ENCODE data around the gene ANO9.

Gene ANO9

GRCh38 chr11:445765-446588, 4.2 kb upstream of the ANO9 start:
- Histone ChIP-seq H2BK120ac (ENCODE audit: low read depth, low read length) (no peak overlapping the region), H3K23ac (ENCODE audit: low read length in 2 of 2) (no peak overlapping the region)

GRCh38 chr11:444396-445144, 2.8 kb upstream of the ANO9 start:
- H4K91ac ChIP-seq (ENCODE audit: low read length): no peak overlapping the region
- H4K8ac ChIP-seq (ENCODE audit: low read length): peak overlapping the region; percentile 67
- peak overlapping the region in 1 of 2 experiments; percentile 56 for H3K4me3 ChIP-seq (ENCODE audit: insufficient read depth in 1 of 2, low read depth in 1 of 2, low read length in 2 of 2)
- H2BK120ac ChIP-seq (ENCODE audit: low read depth, low read length): no peak overlapping the region
- no peak overlapping the region for H2AK5ac ChIP-seq (ENCODE audit: low read length, severe bottlenecking)
- peak overlapping the region; percentile 26 for H3K4me2 ChIP-seq (ENCODE audit: low read length, poor library complexity, severe bottlenecking)
- H3K36me3 ChIP-seq (ENCODE audit: control insufficient read depth in 1 of 2, insufficient read depth in 2 of 2, low read depth in 1 of 2, low read length in 2 of 2): no peaks in the 10 kb centered on the region
- no peaks in the 10 kb centered on the region for H3K9me3 ChIP-seq (ENCODE audit: control insufficient read depth, low read length)
- DNase-seq: peak; percentile 66
- H3K27ac ChIP-seq (ENCODE audit: low read length, poor library complexity, severe bottlenecking): peak overlapping the region; percentile 19
- peak overlapping the region; percentile 75 for H3K9ac ChIP-seq (ENCODE audit: low read length)
- no peak overlapping the region for H3K4ac ChIP-seq (ENCODE audit: low read depth in 1 of 2, low read length in 2 of 2)
- H2BK15ac ChIP-seq (ENCODE audit: low read depth, poor library complexity, severe bottlenecking): no peak overlapping the region
- peak overlapping the region in 1 of 2 experiments; percentile 59 for H3K18ac ChIP-seq (ENCODE audit: low read depth in 1 of 2, low read length in 2 of 2)
- H3K23ac ChIP-seq (ENCODE audit: low read length in 2 of 2): no peak overlapping the region
- no peak overlapping the region for H3K14ac ChIP-seq (ENCODE audit: low read length in 2 of 2)
- H3K79me1 ChIP-seq (replicated peaks; ENCODE audit: low read length, poor library complexity, severe bottlenecking): peaks cover 2% of the 10 kb centered on the region
- peaks cover 0 to 30% of the 10 kb centered on the region in 2 experiments for H3K27me3 ChIP-seq (ENCODE audit: control insufficient read depth in 1 of 2, insufficient read depth in 1 of 2, low read length in 2 of 2)
- H2AFZ ChIP-seq (ENCODE audit: low read depth, low read length): peak overlapping the region; percentile 64
- H2BK5ac ChIP-seq (ENCODE audit: low read depth, low read length, poor library complexity, severe bottlenecking): no peak overlapping the region
- H2BK12ac ChIP-seq (ENCODE audit: low read length in 2 of 2): peak overlapping the region in 1 of 2 experiments; percentile 67
- 46% methylated on average over 10 of the region's 12 CpGs for WGBS
- H3K4me1 ChIP-seq (ENCODE audit: control insufficient read depth, insufficient read depth, low read depth, low read length): peaks cover 37% of the 10 kb centered on the region

More at GRCh38 chr11:445765-446588, 4.2 kb upstream of the ANO9 start:
- Histone ChIP-seq H3K4ac (ENCODE audit: low read depth in 1 of 2, low read length in 2 of 2) (no peak overlapping the region), H4K91ac (ENCODE audit: low read length) (no peak overlapping the region), H2AFZ (ENCODE audit: low read depth, low read length) (no peak overlapping the region), H3K14ac (ENCODE audit: low read length in 2 of 2) (no peak overlapping the region), H3K4me3 (ENCODE audit: insufficient read depth in 1 of 2, low read depth in 1 of 2, low read length in 2 of 2) (no peak overlapping the region), H4K8ac (ENCODE audit: low read length) (no peak overlapping the region), H3K18ac (ENCODE audit: low read depth in 1 of 2, low read length in 2 of 2) (no peak overlapping the region), H3K4me1 (ENCODE audit: control insufficient read depth, insufficient read depth, low read depth, low read length) (peaks cover 39% of the 10 kb centered on the region), H3K27me3 (ENCODE audit: control insufficient read depth in 1 of 2, insufficient read depth in 1 of 2, low read length in 2 of 2) (peaks cover 0 to 18% of the 10 kb centered on the region in 2 experiments), H2BK15ac (ENCODE audit: low read depth, poor library complexity, severe bottlenecking) (no peak overlapping the region), H3K4me2 (ENCODE audit: low read length, poor library complexity, severe bottlenecking) (no peak overlapping the region), H3K9me3 (ENCODE audit: control insufficient read depth, low read length) (no peaks in the 10 kb centered on the region), H2BK5ac (ENCODE audit: low read depth, low read length, poor library complexity, severe bottlenecking) (no peak overlapping the region), H3K36me3 (ENCODE audit: control insufficient read depth in 1 of 2, insufficient read depth in 2 of 2, low read depth in 1 of 2, low read length in 2 of 2) (no peaks in the 10 kb centered on the region), H2BK12ac (ENCODE audit: low read length in 2 of 2) (peak overlapping the region; percentile 29 to 45), H3K79me1 (replicated peaks; ENCODE audit: low read length, poor library complexity, severe bottlenecking) (peaks cover 6% of the 10 kb centered on the region), H2AK5ac (ENCODE audit: low read length, severe bottlenecking) (no peak overlapping the region), H3K9ac (ENCODE audit: low read length) (no peak overlapping the region), H3K27ac (ENCODE audit: low read length, poor library complexity, severe bottlenecking) (no peak overlapping the region)
- WGBS: 79% methylated on average over 20 of the region's 20 CpGs
- DNase-seq: no peak

GRCh38 chr11:443542-444199, 1.9 kb upstream of the ANO9 start:
- H3K4me1 ChIP-seq (ENCODE audit: control insufficient read depth, insufficient read depth, low read depth, low read length): peaks cover 33% of the 10 kb centered on the region
- no peak overlapping the region for H3K27ac ChIP-seq (ENCODE audit: low read length, poor library complexity, severe bottlenecking)
- H3K4me3 ChIP-seq (ENCODE audit: insufficient read depth in 1 of 2, low read depth in 1 of 2, low read length in 2 of 2): no peak overlapping the region
- H3K27me3 ChIP-seq (ENCODE audit: control insufficient read depth in 1 of 2, insufficient read depth in 1 of 2, low read length in 2 of 2): peaks cover 0 to 39% of the 10 kb centered on the region in 2 experiments
- H3K14ac ChIP-seq (ENCODE audit: low read length in 2 of 2): no peak overlapping the region
- H3K36me3 ChIP-seq (ENCODE audit: control insufficient read depth in 1 of 2, insufficient read depth in 2 of 2, low read depth in 1 of 2, low read length in 2 of 2): no peaks in the 10 kb centered on the region
- H2AFZ ChIP-seq (ENCODE audit: low read depth, low read length): no peak overlapping the region
- no peak overlapping the region for H4K8ac ChIP-seq (ENCODE audit: low read length)
- H3K18ac ChIP-seq (ENCODE audit: low read depth in 1 of 2, low read length in 2 of 2): peak overlapping the region in 1 of 2 experiments; percentile 10
- peak; percentile 18 for DNase-seq
- H3K4me2 ChIP-seq (ENCODE audit: low read length, poor library complexity, severe bottlenecking): no peak overlapping the region
- H3K9me3 ChIP-seq (ENCODE audit: control insufficient read depth, low read length): no peaks in the 10 kb centered on the region
- no peak overlapping the region for H2AK5ac ChIP-seq (ENCODE audit: low read length, severe bottlenecking)
- H2BK15ac ChIP-seq (ENCODE audit: low read depth, poor library complexity, severe bottlenecking): no peak overlapping the region
- 83% methylated on average over 15 of the region's 16 CpGs for WGBS
- no peak overlapping the region for H2BK5ac ChIP-seq (ENCODE audit: low read depth, low read length, poor library complexity, severe bottlenecking)
- peak overlapping the region; percentile 11 to 67 for H2BK12ac ChIP-seq (ENCODE audit: low read length in 2 of 2)
- H4K91ac ChIP-seq (ENCODE audit: low read length): no peak overlapping the region
- H3K23ac ChIP-seq (ENCODE audit: low read length in 2 of 2): no peak overlapping the region
- H3K9ac ChIP-seq (ENCODE audit: low read length): no peak overlapping the region
- H2BK120ac ChIP-seq (ENCODE audit: low read depth, low read length): no peak overlapping the region
- no peak overlapping the region for H3K4ac ChIP-seq (ENCODE audit: low read depth in 1 of 2, low read length in 2 of 2)
- no peaks in the 10 kb centered on the region for H3K79me1 ChIP-seq (replicated peaks; ENCODE audit: low read length, poor library complexity, severe bottlenecking)

Measured in mesenchymal stem cell (in vitro differentiated cells and primary cell).